GM23338 (cell line): Measurements from ENCODE around the gene ADGRV1.

ENCODE experiments used
- EZH2 ChIP-seq: fragments of 200-600 bp; sonication (generic); IDR thresholded peaks from one replicate; pipeline ENCODE4 v1.8.0; 2017; ENCODE audit warnings: antibody characterized with exemption, mild to moderate bottlenecking, low read depth; ENCODE audit not compliant: unreplicated experiment
- EZH2phosphoT487 ChIP-seq: fragments of 200-600 bp; sonication (generic); IDR thresholded peaks from one replicate; pipeline ENCODE4 v1.8.1; 2018; ENCODE audit warnings: antibody characterized with exemption; ENCODE audit not compliant: unreplicated experiment
- JUNB ChIP-seq: IDR thresholded peaks from one replicate; pipeline ENCODE4 v1.6.1; 2016; ENCODE audit warnings: antibody characterized with exemption; ENCODE audit not compliant: unreplicated experiment
- POLR2AphosphoS5 ChIP-seq: IDR thresholded peaks from 2 replicates; pipeline ENCODE4 v1.6.1; 2016; ENCODE audit warnings: antibody characterized with exemption, low read depth
- TF ChIP-seq, protein P1 (sequence below), 2 experiments: fragments of 200-600 bp in 1 of 2; sonication (generic) in 1 of 2; conservative IDR thresholded peaks; 2 replicates each; pipeline versions ENCODE4 v1.5.1 to v1.6.1; 2016 to 2017; ENCODE audit warnings: antibody characterized with exemption in 2 of 2, low read depth in 2 of 2, mild to moderate bottlenecking in 2 of 2, moderate library complexity in 1 of 2
- TF ChIP-seq, protein P2 (sequence below): IDR thresholded peaks from one replicate; pipeline ENCODE4 v1.6.1; 2018; ENCODE audit warnings: antibody characterized with exemption; ENCODE audit not compliant: unreplicated experiment
- TF ChIP-seq, protein P3 (sequence below): IDR thresholded peaks from 2 replicates; pipeline ENCODE4 v1.6.1; 2016; ENCODE audit warnings: antibody characterized with exemption

DNA sequence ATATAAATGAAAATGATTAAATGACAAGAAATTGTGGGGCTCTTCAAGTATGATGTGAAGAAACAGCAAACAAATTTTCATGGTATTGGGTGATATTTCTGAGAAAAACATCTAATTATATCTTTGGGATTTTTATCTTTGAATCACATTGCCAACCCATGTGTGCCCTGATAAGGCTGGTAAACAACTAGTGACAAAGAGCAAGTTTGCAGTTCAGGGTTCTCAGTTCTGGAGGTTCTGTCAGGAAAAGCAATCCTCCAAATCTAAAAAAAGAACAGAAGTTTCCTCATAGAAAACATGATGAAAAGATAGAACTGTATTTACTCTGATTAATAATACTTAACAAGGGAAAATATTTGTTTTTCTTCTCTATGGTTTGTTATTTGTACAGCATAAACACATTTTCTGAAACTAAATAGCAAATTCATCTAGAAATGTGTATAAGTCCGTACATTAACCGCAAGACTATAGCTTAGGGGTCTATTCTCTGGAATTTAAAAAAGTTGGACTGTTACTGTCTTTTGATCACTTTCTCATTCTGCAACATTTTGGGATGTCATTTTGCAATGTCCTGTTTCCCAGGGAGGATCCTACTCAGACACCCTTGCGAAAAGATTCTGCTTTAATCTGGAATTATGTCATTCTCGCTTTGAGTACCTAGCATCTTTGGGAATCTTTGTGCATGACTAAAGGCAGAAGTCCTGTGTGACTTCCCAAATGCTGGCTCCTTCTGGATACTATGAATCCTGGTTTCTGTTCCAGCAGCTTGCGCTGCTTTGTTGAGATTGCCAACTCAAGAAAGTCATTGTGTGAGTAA lies 308.5 kb downstream of the ADGRV1 start:
- TF ChIP-seq POLR2AphosphoS5 = no peak
- TF ChIP-seq EZH2 = no peak
- no peak for TF ChIP-seq EZH2phosphoT487
- TF ChIP-seq, protein P1, sequence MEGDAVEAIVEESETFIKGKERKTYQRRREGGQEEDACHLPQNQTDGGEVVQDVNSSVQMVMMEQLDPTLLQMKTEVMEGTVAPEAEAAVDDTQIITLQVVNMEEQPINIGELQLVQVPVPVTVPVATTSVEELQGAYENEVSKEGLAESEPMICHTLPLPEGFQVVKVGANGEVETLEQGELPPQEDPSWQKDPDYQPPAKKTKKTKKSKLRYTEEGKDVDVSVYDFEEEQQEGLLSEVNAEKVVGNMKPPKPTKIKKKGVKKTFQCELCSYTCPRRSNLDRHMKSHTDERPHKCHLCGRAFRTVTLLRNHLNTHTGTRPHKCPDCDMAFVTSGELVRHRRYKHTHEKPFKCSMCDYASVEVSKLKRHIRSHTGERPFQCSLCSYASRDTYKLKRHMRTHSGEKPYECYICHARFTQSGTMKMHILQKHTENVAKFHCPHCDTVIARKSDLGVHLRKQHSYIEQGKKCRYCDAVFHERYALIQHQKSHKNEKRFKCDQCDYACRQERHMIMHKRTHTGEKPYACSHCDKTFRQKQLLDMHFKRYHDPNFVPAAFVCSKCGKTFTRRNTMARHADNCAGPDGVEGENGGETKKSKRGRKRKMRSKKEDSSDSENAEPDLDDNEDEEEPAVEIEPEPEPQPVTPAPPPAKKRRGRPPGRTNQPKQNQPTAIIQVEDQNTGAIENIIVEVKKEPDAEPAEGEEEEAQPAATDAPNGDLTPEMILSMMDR (conservative IDR thresholded peaks at IDR 0.05; ENCODE audit: low read depth in 2 of 2) = no peak
- TF ChIP-seq, protein P2, sequence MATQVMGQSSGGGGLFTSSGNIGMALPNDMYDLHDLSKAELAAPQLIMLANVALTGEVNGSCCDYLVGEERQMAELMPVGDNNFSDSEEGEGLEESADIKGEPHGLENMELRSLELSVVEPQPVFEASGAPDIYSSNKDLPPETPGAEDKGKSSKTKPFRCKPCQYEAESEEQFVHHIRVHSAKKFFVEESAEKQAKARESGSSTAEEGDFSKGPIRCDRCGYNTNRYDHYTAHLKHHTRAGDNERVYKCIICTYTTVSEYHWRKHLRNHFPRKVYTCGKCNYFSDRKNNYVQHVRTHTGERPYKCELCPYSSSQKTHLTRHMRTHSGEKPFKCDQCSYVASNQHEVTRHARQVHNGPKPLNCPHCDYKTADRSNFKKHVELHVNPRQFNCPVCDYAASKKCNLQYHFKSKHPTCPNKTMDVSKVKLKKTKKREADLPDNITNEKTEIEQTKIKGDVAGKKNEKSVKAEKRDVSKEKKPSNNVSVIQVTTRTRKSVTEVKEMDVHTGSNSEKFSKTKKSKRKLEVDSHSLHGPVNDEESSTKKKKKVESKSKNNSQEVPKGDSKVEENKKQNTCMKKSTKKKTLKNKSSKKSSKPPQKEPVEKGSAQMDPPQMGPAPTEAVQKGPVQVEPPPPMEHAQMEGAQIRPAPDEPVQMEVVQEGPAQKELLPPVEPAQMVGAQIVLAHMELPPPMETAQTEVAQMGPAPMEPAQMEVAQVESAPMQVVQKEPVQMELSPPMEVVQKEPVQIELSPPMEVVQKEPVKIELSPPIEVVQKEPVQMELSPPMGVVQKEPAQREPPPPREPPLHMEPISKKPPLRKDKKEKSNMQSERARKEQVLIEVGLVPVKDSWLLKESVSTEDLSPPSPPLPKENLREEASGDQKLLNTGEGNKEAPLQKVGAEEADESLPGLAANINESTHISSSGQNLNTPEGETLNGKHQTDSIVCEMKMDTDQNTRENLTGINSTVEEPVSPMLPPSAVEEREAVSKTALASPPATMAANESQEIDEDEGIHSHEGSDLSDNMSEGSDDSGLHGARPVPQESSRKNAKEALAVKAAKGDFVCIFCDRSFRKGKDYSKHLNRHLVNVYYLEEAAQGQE = no peak
- TF ChIP-seq JUNB = no peak
- TF ChIP-seq, protein P3, sequence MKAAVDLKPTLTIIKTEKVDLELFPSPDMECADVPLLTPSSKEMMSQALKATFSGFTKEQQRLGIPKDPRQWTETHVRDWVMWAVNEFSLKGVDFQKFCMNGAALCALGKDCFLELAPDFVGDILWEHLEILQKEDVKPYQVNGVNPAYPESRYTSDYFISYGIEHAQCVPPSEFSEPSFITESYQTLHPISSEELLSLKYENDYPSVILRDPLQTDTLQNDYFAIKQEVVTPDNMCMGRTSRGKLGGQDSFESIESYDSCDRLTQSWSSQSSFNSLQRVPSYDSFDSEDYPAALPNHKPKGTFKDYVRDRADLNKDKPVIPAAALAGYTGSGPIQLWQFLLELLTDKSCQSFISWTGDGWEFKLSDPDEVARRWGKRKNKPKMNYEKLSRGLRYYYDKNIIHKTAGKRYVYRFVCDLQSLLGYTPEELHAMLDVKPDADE = no peak
